Stimulated activated CD8-positive, alpha-beta memory T cell treated with anti-CD3 and anti-CD28 coated beads, Interleukin-7, amount 100 ng/mL, for 24 hours (primary cell): ENCODE measurements around the gene MTCL3.

Source experiments
- DNase-seq: peaks from one replicate; pipeline ENCODE4 v3.0.0-alpha.2; 2020; ENCODE audit warnings: low read depth

The MTCL3 gene

DNA sequence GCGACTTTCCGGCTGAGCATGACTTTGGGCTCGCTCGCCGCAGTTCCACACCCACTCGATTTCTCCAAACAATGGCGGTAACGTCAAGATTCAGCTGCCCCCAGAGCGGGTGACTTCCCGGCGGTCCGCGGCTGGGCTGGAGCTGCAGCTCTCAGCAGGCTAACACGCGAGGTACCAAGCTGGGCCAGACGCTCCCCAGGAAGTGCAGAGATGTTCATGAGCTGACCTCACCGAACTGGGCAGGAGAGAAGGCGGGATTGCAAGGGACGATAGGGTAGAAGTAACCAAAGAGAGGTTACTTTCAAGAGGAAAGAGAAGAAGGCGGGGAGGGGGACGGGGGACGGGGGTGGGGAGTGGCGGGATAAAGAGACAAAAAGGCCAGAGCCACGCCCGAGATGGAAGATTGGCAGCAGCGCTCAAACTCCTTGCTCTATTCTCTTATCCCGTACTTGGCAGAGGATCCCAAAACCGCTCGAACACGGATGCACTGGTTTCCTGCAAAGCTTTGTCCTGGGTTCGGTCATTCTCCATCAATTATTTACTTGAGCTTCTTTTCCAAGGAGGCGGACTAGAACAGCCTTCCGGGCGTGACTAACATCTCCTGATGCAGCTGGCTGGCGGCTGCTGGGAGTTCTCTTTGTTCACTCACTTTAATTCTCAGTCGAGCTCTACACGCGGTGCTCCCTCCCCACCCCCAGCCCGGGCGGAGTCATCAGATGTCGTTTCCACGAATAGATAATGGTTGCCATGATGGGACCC, at the start of gene MTCL3:
Gene MTCL3 (minus strand): TSS at position 626 of the 759 bp plus-strand sequence.
- DNase-seq = no peak

GRCh38 chr6:127567476-127567875, 48.3 kb upstream of the MTCL3 start:
- no peak for DNase-seq

DNA sequence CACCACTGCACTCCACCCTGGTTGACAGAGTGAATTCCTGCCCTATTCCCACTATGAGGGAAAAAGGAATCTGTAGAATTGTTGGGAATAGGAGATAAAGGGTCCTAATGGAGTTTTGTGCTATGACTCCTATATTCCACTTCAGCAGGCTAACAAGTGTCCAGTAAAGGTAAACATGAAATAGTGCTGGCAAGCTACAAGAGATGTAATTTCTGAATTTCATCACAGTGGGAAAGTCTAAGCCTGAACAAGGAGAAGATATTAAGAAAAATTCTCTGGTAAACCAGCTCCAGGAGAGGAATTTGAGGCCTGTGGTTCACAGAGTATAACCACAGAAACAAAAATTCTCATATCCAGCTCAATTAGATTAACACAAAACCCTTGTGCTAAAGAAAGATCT, 47.5 kb upstream of the MTCL3 start:
- no peak for DNase-seq

GRCh38 chr6:127566119-127566518, 47.0 kb upstream of the MTCL3 start:
- no peak for DNase-seq

GRCh38 chr6:127564761-127565160, 45.6 kb upstream of the MTCL3 start:
- DNase-seq = no peak

DNA sequence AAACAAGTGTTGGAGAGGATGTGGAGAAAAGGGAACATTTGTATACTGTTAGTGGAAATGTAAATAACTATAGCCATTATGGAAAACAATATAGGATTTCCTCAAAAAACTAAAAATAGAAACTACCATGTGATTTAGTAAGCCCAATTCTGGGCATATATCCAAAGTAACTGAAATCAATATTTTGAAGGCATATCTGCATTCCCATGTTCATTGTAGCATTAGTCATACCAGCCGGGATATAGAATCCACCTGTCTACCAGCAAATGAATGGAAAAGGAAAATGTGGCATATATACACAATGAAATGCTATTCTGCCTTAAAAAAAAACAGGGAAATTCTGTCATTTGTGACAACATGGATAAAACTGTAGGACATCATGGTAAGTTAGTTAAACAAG, 42.5 kb upstream of the MTCL3 start:
- DNase-seq = no peak

- DNase-seq = no peak
These were observed 35.4 kb upstream of the MTCL3 start for GRCh38 chr6:127554435-127555006.

DNA sequence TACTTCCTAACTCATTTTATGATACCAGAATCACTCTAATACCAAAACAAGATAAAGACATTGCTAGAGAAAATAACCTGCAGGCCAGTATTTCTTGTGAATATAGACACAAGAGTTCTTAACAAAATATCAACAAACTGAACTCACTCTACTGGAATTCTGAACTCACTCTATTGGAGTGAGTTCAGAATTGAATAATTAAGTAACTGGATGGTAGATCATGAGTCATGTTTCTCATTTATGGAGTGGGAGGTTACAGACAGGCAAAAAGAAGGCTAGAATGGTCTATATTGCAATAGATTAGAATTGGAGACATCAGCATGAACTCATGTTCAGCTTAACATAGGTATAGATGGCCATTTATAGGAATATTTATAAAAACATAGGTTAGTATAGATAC, 31.3 kb upstream of the MTCL3 start:
- DNase-seq = no peak

- no peak for DNase-seq
These were observed 28.9 kb upstream of the MTCL3 start for GRCh38 chr6:127547904-127548649.

DNA sequence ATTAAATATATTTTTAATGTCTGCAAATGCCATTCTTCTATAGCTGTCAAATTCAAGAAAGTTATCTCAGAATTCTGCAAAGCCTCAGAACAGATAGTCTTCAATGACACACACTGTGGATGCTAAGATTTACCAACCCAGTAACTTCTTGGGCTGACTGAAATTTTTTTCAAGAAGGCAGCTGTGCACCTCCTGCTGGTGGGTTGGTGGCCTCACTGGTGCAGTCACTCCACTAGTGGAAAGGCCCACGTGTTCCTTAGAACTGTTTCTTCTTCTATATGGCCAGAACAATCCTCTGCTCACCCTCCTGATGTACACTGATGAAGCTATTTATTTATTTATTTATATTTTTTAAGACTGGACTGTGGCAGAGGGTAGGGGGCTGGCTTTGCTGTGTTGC, 28.1 kb upstream of the MTCL3 start:
- no peak for DNase-seq

- DNase-seq = no peak
These were observed 20.1 kb upstream of the MTCL3 start for GRCh38 chr6:127539272-127539671.

DNA sequence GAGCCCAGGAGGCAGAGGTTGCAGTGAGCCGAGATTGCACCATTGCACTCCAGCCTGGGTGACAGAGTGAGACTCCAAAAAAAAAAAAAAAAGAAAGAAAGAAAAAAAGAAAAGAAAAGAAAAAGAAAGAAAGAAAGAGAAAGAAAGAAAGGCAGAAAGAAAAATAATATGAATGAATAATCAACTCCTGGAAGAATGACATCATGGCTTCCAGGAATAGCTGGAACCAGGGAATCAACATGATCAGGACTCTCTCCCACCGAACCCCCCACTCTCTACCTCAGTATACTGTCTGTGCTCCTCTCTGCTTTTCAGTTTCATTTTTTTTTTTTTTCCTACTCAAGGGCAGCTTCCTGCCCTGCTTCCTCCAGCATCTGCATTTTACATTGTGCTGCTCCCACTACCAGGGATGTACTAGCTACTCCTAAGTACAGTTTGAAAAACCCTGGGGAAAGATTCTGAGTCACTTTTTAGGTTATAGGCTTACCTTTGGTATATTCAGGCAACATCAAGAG, 19.7 kb upstream of the MTCL3 start:
- DNase-seq = no peak

GRCh38 chr6:127533736-127534135, 14.6 kb upstream of the MTCL3 start:
- DNase-seq = no peak

GRCh38 chr6:127533011-127533410, 13.9 kb upstream of the MTCL3 start:
- DNase-seq = no peak

- DNase-seq = no peak
These were observed 3.6 kb upstream of the MTCL3 start for GRCh38 chr6:127522714-127523113.

- no peak for DNase-seq
These were observed 931 bp upstream of the MTCL3 start for GRCh38 chr6:127520066-127520465.

GRCh38 chr6:127519469-127519785, 292 bp upstream of the MTCL3 start:
- no peak for DNase-seq

GRCh38 chr6:127518191-127518709, 885 bp downstream of the MTCL3 start:
- DNase-seq = no peak

GRCh38 chr6:127517693-127518092, 1.4 kb downstream of the MTCL3 start:
- DNase-seq = no peak

DNA sequence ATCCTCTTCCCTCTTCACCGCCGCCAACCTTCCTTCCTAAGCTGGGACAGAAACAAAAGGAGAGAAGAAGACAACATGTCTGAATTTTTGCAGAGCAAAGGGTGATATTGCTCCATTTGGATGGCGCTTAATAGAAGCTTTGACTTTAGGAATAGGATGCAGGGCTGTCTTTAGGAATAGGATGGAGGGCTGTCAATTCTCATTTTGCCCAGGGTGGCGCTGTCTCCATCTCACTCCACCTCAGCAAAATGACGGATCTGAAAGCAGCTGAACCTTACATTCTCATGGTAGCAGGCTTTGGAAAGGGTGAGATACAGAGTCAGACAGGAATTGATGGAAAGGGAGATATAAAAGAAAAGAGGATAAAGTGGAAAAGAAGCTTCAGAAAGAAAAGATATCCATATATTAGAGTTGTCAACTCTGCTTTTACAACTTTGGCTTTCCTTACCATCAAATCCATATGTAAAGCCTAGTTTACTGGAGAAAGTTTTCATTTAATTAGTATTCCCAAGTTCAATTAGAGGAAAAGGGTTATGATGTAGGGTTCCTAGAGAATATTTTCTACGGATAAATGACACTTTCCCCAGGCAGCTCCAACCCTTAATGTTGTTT, 2.4 kb downstream of the MTCL3 start:
- DNase-seq = no peak

DNA sequence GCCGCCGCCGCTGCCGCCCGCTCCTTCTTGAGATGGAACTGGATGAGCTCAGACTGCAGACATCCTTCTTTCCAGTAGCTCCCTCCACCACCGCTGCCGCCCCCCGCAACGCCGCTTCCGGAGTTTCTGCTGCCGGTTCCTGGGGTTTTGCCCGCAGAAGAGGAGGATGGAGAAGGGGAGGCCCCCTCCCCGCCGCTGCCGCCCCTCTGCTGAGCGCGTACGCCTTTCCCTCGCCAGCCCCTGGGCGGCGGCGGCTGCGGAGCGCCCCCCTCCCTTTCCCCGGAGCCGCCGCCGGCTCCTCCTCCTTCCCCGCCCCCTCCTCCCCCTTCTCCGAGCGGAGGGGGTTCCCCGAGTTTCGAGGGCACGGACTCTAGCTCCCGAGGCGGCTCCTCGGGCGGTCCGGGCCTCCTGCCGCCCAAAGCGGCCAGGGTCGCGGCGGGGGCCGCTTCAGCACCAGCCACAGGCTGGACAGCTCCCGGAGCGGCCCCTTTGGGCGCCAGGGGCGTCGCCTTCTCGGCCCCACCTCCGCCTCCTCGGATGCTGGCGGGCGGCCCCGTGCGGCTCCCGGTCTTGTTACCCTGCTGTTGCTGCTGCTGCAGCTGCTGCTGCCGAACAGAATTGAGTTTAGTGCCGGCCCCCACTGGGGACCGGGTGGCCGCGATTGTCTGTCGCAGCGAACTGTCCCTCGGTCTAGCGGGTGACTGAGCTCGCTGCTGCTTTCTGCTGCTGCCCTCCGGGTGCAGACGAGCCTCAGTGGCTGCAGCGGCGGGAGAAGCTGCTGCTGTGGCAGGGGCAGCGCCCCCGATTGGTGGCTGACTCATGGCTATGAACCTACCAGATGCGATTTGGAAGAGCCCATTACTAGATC, 3.1 kb downstream of the MTCL3 start:
- DNase-seq = no peak
